Lung (tissue), 12 donors: ENCODE measurements around the gene GLP2R. TPM values are rescaled to one million over a fixed set of nuclear protein-coding genes. Genes with fewer than 3 reads are reported as not detected.

ENCODE experiments used
- ATAC-seq: fragments of 200-7000 bp; cut with Tn5 transposase; one replicate; pipeline ENCODE4 v1.9.1; 2020; ENCODE audit warnings: moderate number of reproducible peaks; ENCODE audit not compliant: insufficient read depth, low FRiP score
- DNase-seq, 3 donors: peaks; one replicate each; pipeline ENCODE4 v3.0.0-alpha.2; 2013 to 2017
- H3K27ac ChIP-seq, 2 donors: one replicate each; pipeline ENCODE4 v1.5.1; 2013; ENCODE audit warnings: mild to moderate bottlenecking in 2 of 2, moderate library complexity in 2 of 2, control low read depth in 1 of 2, inconsistent platforms in 1 of 2, low read depth in 1 of 2, low read length in 1 of 2
- H3K27me3 ChIP-seq, 3 donors: one replicate each; pipeline ENCODE4 v1.5.1; 2013; ENCODE audit warnings: low read length in 2 of 3; ENCODE audit not compliant: control insufficient read depth in 3 of 3, insufficient read depth in 3 of 3
- H3K36me3 ChIP-seq, 4 donors: one replicate each; pipeline ENCODE4 v1.5.1; 2013; ENCODE audit warnings: low read length in 4 of 4, mild to moderate bottlenecking in 1 of 4, moderate library complexity in 1 of 4; ENCODE audit not compliant: control insufficient read depth in 4 of 4, insufficient read depth in 4 of 4
- H3K4me1 ChIP-seq, 5 donors: one replicate each; pipeline ENCODE4 v1.5.1; 2013; ENCODE audit warnings: low read length in 5 of 5, mild to moderate bottlenecking in 2 of 5, moderate library complexity in 1 of 5; ENCODE audit not compliant: control insufficient read depth in 5 of 5, insufficient read depth in 5 of 5
- H3K4me3 ChIP-seq: one replicate; pipeline ENCODE4 v1.5.1; 2013; ENCODE audit warnings: mild to moderate bottlenecking, control low read depth, moderate library complexity
- H3K9ac ChIP-seq, 2 donors: one replicate each; pipeline ENCODE4 v1.5.1; 2013; ENCODE audit warnings: low read length in 2 of 2, control low read depth in 1 of 2; ENCODE audit not compliant: insufficient read depth in 1 of 2
- H3K9me3 ChIP-seq, 4 donors: one replicate each; pipeline ENCODE4 v1.5.1; 2013; ENCODE audit warnings: low read length in 3 of 4, mild to moderate bottlenecking in 1 of 4, moderate library complexity in 1 of 4; ENCODE audit not compliant: control insufficient read depth in 4 of 4, insufficient read depth in 3 of 4
- WGBS, 2 donors: extraction: QIAGEN DNeasy Blood & Tissue Kit; methylation state at CpG; one replicate each; pipeline ENCODE4 v1.1.7; 2013; 5-methylcytosine and 5-hydroxymethylcytosine counted together
- polyA plus RNA-seq, 2 donors: library from polyadenylated mRNA; stranded (reverse); fragments of 200-250 nt; gene quantifications; one replicate each; pipeline ENCODE4 v1.2.1, GENCODE V29; 2013
- total RNA-seq, 2 donors: library from RNA; depleted of rRNA in 1 of 2; stranded (reverse); fragments of >200 nt in 1 of 2; gene quantifications; one replicate each; pipeline ENCODE4 v1.2.1, GENCODE V29; 2014 to 2021
- TF ChIP-seq, protein P1 (sequence below): IDR thresholded peaks from 2 replicates; pipeline ENCODE4 v1.5.1; 2012; ENCODE audit warnings: mild to moderate bottlenecking; ENCODE audit errors: control extremely low read depth, extremely low read depth
- donor health status: control.
- donor health status: control.
- donor health status: Bipolar disorder and iron deficiency.
- donor health status: healthy.
- donor health status: DM: yes; HTN: yes; CAD: no.

GLP2R gene
- total and polyA plus RNA-seq, 4 donors, result 0.11 to 1.6 (median 0.54) TPM

DNA sequence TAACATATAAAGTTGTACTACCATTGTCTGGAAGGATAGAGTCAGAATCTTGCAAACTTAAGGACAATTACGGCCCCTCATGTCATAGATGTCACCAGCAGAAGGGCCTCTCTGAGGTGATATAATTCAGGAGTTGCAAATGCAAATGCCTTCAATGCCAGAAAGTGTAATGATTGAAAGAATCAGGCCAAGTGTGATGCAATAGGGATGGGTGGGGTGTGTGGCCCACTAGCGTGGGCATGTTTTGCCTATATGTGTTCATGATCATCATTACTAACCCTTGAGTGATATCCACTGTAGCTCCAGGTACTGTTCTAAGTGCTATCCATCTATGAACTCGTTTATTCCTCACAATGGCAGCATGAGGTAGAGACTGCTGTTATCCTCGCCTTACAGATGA is 35.4 kb upstream of the GLP2R start:
- peaks cover 0 to 2% (median 0%) of the 10 kb centered on the region in 4 donors for H3K9me3 ChIP-seq
- TF ChIP-seq, protein P1, sequence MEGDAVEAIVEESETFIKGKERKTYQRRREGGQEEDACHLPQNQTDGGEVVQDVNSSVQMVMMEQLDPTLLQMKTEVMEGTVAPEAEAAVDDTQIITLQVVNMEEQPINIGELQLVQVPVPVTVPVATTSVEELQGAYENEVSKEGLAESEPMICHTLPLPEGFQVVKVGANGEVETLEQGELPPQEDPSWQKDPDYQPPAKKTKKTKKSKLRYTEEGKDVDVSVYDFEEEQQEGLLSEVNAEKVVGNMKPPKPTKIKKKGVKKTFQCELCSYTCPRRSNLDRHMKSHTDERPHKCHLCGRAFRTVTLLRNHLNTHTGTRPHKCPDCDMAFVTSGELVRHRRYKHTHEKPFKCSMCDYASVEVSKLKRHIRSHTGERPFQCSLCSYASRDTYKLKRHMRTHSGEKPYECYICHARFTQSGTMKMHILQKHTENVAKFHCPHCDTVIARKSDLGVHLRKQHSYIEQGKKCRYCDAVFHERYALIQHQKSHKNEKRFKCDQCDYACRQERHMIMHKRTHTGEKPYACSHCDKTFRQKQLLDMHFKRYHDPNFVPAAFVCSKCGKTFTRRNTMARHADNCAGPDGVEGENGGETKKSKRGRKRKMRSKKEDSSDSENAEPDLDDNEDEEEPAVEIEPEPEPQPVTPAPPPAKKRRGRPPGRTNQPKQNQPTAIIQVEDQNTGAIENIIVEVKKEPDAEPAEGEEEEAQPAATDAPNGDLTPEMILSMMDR, result no peak
- H3K4me1 ChIP-seq, result peaks cover 0 to 5% (median 0%) of the 10 kb centered on the region in 5 donors
- no peak for ATAC-seq
- no peak overlapping the region for H3K4me3 ChIP-seq
- no peak overlapping the region for H3K27ac ChIP-seq
- WGBS, 2 donors, result 84 to 91% methylated on average over 4 of the region's 4 CpGs
- no peak for DNase-seq
- no peaks in the 10 kb centered on the region for H3K27me3 ChIP-seq
- no peaks in the 10 kb centered on the region for H3K36me3 ChIP-seq
- no peak overlapping the region for H3K9ac ChIP-seq

DNA sequence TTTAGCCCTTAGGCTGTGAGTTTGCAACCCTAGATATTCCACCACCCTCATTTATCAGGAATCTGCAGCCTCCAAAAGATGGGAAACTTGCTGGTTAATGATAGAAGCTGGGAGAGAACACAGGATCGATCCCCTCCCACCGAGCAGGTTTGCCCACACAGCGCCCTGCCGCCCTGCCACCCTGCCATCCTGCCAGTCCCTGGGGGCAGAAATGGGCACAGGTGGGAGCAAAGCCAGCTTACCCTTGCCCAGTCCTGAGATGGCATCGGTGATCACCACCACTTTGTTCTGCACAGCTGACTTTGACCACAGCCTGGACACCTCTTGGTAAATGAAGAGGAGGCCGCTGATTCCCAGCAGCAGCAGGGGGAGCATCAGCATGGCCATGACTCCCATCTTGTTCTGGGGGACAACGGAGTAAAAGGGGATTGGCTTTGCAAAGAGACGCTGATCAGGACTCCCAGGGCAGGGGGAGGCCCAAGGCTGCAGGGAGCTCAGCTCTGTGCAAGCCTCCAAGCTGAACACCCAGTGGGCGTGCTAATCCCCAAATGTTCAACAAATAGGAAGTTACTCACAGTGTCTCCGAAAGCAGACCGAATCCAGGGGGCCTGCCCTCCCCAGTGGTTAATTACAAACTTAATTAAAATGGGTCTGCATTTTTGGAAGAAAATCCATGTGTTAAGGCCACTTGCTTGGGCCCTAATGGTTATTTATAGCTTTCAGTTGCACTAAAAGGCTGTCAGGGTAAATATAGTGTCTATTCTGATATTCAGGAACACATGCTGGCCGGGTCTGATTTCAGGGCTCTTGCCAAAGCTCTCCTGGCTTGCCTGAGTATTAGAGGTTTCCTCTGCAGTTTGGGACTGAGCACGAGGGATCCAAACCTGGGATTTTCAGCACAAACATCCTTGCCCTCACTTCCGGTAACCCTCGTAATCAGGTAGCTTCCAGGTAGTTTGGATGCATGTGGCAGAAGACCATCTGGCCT is 34.5 kb upstream of the GLP2R start, which contains the start of gene DHRS7C:
TSS of gene DHRS7C (minus strand) at position 704 of the 988 bp plus-strand sequence. CDS start at position 396, 308 bp downstream.
- Histone ChIP-seq H3K9me3 (peaks cover 0 to 2% (median 0%) of the 10 kb centered on the region in 4 donors), H3K4me3 (no peak within 1 kb of the TSS), H3K9ac (no peak within 1 kb of the TSS), H3K27me3 (no peaks in the 10 kb centered on the region), H3K27ac (no peak within 1 kb of the TSS), H3K4me1 (peaks cover 0 to 5% (median 0%) of the 10 kb centered on the region in 5 donors), H3K36me3 (no peaks in the 10 kb centered on the region)
- WGBS, 2 donors, result 79 to 81% methylated on average over 15 of the region's 15 CpGs
- TF ChIP-seq, protein P1, result no peak
- ATAC-seq (no peak), DNase-seq (peak in 1 of 3 donors; percentile 45)

DNA sequence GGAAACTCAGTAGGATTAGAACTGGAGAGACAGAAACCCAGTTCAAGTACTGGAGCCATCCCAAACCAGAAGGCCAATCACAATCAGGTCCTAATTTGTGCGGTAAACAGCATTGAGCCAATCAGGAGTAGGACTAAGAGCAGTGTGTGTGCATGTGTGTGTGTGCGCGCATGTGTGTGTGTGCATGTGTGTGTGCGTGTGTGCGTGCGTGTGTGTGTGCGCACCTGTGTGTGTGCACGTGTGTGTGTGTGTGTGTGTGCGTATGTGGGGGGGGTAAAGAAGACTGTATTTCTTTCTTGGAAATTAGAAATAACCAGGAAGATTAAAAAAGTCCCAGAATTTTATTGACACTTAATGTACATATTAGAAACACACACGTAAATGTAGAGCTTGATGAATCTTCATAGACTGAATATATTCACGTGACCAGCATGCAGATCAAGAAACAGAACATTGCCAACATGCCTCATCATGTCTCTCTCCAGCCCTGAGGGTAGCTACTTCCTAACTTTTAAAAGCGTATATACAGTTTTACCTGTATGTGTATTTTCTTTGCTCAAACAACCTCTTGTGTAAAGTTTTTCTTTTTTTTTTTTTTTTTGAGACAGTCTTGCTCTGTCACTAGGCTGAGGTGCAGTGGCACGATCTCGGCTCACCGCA is 33.4 kb upstream of the GLP2R start:
- ATAC-seq, result no peak
- 92 to 96% methylated on average over 15 of the region's 15 CpGs for WGBS, 2 donors

More for the DNA sequence above, 33.4 kb upstream of the GLP2R start:
- DNase-seq, result no peak
- H3K36me3 ChIP-seq, result no peaks in the 10 kb centered on the region
- peaks cover 0 to 2% (median 0%) of the 10 kb centered on the region in 4 donors for H3K9me3 ChIP-seq
- H3K4me1 ChIP-seq, result peaks cover 0 to 5% (median 0%) of the 10 kb centered on the region in 5 donors
- TF ChIP-seq, protein P1, result no peak
- no peak overlapping the region for H3K9ac ChIP-seq
- no peak overlapping the region for H3K4me3 ChIP-seq
- no peaks in the 10 kb centered on the region for H3K27me3 ChIP-seq
- H3K27ac ChIP-seq, result no peak overlapping the region
